HepG2 (cell line): Measurements from ENCODE around the gene MXRA8. TPM values are rescaled to one million over a fixed set of nuclear protein-coding genes. Genes with fewer than 3 reads are reported as not detected.
A peak's percentile ranks its signal among the peaks of the same experiment; 100 is the strongest.

Experiments used
- ARID3A ChIP-seq: IDR thresholded peaks from 2 replicates; pipeline ENCODE4 v1.6.1; 2012; ENCODE audit warnings: low read depth, low read length, improper control_type of control experiment
- ASH2L ChIP-seq: fragments of 300-600, 200-600 bp; sonication (generic); IDR thresholded peaks from 2 replicates; pipeline ENCODE4 v1.7.0; 2017; ENCODE audit warnings: low read depth, mild to moderate bottlenecking, moderate library complexity, mixed read lengths, low read length; ENCODE audit not compliant: insufficient read length
- ATRX ChIP-seq: sonication (generic); formaldehyde crosslinking; IDR thresholded peaks from 2 replicates; pipeline ENCODE4 v1.4.0; 2020; ENCODE audit warnings: missing genetic modification reagents, borderline replicate concordance
- MLLT10 ChIP-seq: sonication (generic); formaldehyde crosslinking; IDR thresholded peaks from 2 replicates; pipeline ENCODE4 v1.4.0; 2020; ENCODE audit warnings: missing genetic modification reagents
- MTA3 ChIP-seq: sonication (generic); formaldehyde crosslinking; IDR thresholded peaks from 2 replicates; pipeline ENCODE4 v1.4.0; 2020; ENCODE audit warnings: missing genetic modification reagents
- NCOA2 ChIP-seq: sonication (generic); formaldehyde crosslinking; IDR thresholded peaks from 2 replicates; pipeline ENCODE4 v1.8.0; 2022; ENCODE audit warnings: inconsistent platforms
- REXO4 ChIP-seq: sonication (generic); formaldehyde crosslinking; IDR thresholded peaks from 2 replicates; pipeline ENCODE4 v1.8.0; 2022; ENCODE audit warnings: missing genetic modification reagents, mild to moderate bottlenecking, borderline replicate concordance
- UBTF ChIP-seq: sonication (generic); formaldehyde crosslinking; IDR thresholded peaks from 2 replicates; pipeline ENCODE4 v1.4.0; 2020; ENCODE audit warnings: mild to moderate bottlenecking, missing genetic modification reagents
- XRCC5 ChIP-seq: fragments of 200-400 bp; formaldehyde crosslinking; optimal IDR thresholded peaks from 2 replicates; pipeline ENCODE3; 2017; ENCODE audit warnings: mild to moderate bottlenecking, low read length
- ZBTB38 ChIP-seq: sonication (generic); formaldehyde crosslinking; IDR thresholded peaks from 2 replicates; pipeline ENCODE4 v1.5.1; 2020; ENCODE audit warnings: mild to moderate bottlenecking, missing genetic modification reagents
- ZFY ChIP-seq: sonication (generic); formaldehyde crosslinking; IDR thresholded peaks from 2 replicates; pipeline ENCODE4 v1.4.0; 2020; ENCODE audit warnings: missing genetic modification reagents
- ZNF263 ChIP-seq: sonication (generic); formaldehyde crosslinking; IDR thresholded peaks from 2 replicates; pipeline ENCODE4 v1.4.0; 2020; ENCODE audit warnings: missing genetic modification reagents
- ZNF264 ChIP-seq: sonication (generic); formaldehyde crosslinking; IDR thresholded peaks from 2 replicates; pipeline ENCODE4 v1.4.0; 2020; ENCODE audit warnings: missing genetic modification reagents
- ZNF326 ChIP-seq: sonication (generic); formaldehyde crosslinking; IDR thresholded peaks from 2 replicates; pipeline ENCODE4 v1.4.0; 2020; ENCODE audit warnings: missing genetic modification reagents, borderline replicate concordance
- ZNF329 ChIP-seq: sonication (generic); formaldehyde crosslinking; IDR thresholded peaks from 2 replicates; pipeline ENCODE4 v1.9.0; 2021; ENCODE audit warnings: low read depth, mild to moderate bottlenecking, missing genetic modification reagents
- ZNF460 ChIP-seq: sonication (generic); formaldehyde crosslinking; IDR thresholded peaks from 2 replicates; pipeline ENCODE4 v1.5.1; 2020; ENCODE audit warnings: missing genetic modification reagents, mild to moderate bottlenecking, borderline replicate concordance
- ZSCAN31 ChIP-seq: sonication (generic); formaldehyde crosslinking; IDR thresholded peaks from 2 replicates; pipeline ENCODE4 v1.5.0; 2020; ENCODE audit warnings: low read depth, mild to moderate bottlenecking, missing genetic modification reagents
- polyA plus RNA-seq, 8 experiments: library from polyadenylated mRNA; depleted of rRNA in 3 of 8; stranded (reverse) in 7 of 8; unstranded in 1 of 8; fragments of >200 nt; fragmentation: Illumina TruSeq in 4 of 8; extraction: Trizol in 4 of 8; gene quantifications; 2 replicates each; pipeline versions ENCODE4 v1.2.1 to v1.2.3, GENCODE V29; 2011 to 2016; ENCODE audit warnings: low read depth in 4 of 8, missing spikeins in 1 of 8, mixed read lengths in 1 of 8; ENCODE audit not compliant: insufficient read depth in 1 of 8
- total RNA-seq, 5 experiments: library from RNA; depleted of rRNA; stranded (reverse); fragments of >200 nt; fragmentation: Illumina TruSeq; extraction: Trizol; gene quantifications; 2 replicates each; pipeline ENCODE4 v1.2.3, GENCODE V29; 2016; ENCODE audit warnings: low read depth in 1 of 5
- TF ChIP-seq, protein P1 (sequence below): sonication (generic); formaldehyde crosslinking; IDR thresholded peaks from 2 replicates; pipeline ENCODE4 v1.4.0; 2020; ENCODE audit warnings: missing genetic modification reagents, borderline replicate concordance
- TF ChIP-seq, protein P2 (sequence below): sonication (generic); formaldehyde crosslinking; IDR thresholded peaks from 2 replicates; pipeline ENCODE4 v1.8.0; 2022; ENCODE audit warnings: mild to moderate bottlenecking, missing genetic modification reagents, borderline replicate concordance

The MXRA8 gene
- total and polyA plus RNA-seq, 2 of the 13 experiments (the other 11 are each of a cell fraction or from before 2014, with no cell fraction given): 19.8 to 44.8 TPM

DNA sequence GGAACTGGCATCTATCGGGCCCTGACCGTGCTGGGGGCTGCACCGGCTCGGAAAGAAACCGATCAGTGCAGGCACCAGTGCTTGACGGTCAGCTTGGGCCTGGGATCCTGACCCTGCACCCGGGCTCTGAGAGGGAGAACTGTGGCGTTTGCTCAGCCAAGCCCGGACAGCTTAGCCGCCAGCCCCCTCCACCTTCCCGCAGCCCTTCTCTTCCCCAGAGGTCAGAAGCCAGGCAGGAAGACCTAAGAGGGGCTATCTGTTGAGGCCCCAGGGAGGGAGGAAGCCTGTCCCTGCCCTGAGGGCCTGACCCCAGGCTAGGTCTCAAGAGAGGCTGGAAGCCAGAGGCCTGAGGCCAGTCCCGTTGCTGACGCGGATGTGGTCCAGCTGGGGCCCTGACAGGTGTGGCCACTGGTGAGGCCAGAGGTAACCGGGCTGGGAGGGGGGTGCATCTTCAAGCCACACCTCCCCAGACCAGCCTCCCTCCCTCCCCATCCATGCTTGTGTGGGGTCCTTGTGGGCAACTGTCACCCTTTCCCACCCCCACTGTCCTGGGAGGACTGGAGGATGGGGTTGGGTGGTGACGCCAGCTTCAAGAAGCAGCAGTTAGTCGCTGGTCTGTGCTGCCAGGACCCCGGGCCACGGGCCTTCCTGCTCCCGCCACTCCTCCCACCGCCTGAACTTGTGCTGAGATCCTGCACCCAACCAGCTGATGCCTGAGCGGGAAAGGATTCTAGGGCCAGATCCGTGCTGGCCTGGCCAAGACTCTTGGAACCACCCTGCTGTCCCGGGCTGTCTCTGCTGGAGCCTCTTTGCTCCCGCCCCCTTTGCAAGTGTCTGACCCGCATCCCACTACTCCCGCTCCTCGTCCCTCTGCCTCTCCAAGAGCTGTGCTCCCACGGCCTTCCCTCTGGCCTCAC lies 6.6 kb downstream of the MXRA8 start (continued):
- no peak for TF ChIP-seq ZNF460
- no peak for TF ChIP-seq XRCC5
- TF ChIP-seq, protein P1, sequence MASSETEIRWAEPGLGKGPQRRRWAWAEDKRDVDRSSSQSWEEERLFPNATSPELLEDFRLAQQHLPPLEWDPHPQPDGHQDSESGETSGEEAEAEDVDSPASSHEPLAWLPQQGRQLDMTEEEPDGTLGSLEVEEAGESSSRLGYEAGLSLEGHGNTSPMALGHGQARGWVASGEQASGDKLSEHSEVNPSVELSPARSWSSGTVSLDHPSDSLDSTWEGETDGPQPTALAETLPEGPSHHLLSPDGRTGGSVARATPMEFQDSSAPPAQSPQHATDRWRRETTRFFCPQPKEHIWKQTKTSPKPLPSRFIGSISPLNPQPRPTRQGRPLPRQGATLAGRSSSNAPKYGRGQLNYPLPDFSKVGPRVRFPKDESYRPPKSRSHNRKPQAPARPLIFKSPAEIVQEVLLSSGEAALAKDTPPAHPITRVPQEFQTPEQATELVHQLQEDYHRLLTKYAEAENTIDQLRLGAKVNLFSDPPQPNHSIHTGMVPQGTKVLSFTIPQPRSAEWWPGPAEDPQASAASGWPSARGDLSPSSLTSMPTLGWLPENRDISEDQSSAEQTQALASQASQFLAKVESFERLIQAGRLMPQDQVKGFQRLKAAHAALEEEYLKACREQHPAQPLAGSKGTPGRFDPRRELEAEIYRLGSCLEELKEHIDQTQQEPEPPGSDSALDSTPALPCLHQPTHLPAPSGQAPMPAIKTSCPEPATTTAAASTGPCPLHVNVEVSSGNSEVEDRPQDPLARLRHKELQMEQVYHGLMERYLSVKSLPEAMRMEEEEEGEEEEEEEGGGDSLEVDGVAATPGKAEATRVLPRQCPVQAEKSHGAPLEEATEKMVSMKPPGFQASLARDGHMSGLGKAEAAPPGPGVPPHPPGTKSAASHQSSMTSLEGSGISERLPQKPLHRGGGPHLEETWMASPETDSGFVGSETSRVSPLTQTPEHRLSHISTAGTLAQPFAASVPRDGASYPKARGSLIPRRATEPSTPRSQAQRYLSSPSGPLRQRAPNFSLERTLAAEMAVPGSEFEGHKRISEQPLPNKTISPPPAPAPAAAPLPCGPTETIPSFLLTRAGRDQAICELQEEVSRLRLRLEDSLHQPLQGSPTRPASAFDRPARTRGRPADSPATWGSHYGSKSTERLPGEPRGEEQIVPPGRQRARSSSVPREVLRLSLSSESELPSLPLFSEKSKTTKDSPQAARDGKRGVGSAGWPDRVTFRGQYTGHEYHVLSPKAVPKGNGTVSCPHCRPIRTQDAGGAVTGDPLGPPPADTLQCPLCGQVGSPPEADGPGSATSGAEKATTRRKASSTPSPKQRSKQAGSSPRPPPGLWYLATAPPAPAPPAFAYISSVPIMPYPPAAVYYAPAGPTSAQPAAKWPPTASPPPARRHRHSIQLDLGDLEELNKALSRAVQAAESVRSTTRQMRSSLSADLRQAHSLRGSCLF: no peak
- TF ChIP-seq MLLT10 (CRISPR knock-in tag): no peak
- no peak for TF ChIP-seq ZNF326 (CRISPR knock-in tag)
- peak; percentile 67 for TF ChIP-seq ZNF263
- no peak for TF ChIP-seq ASH2L
- TF ChIP-seq ZSCAN31: no peak
- TF ChIP-seq ATRX (CRISPR knock-in tag): no peak
- TF ChIP-seq, protein P2, sequence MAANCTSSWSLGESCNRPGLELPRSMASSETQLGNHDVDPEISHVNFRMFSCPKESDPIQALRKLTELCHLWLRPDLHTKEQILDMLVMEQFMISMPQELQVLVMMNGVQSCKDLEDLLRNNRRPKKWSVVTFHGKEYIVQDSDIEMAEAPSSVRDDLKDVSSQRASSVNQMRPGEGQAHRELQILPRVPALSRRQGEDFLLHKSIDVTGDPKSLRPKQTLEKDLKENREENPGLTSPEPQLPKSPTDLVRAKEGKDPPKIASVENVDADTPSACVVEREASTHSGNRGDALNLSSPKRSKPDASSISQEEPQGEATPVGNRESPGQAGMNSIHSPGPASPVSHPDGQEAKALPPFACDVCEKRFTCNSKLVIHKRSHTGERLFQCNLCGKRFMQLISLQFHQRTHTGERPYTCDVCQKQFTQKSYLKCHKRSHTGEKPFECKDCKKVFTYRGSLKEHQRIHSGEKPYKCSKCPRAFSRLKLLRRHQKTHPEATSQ (CRISPR knock-in tag): no peak
- no peak for TF ChIP-seq MTA3 (CRISPR knock-in tag)
- TF ChIP-seq NCOA2 (CRISPR knock-in tag): no peak
- peak; percentile 29; the same call in 1 of the 2 replicates for TF ChIP-seq ZFY (CRISPR knock-in tag)
- TF ChIP-seq UBTF (CRISPR knock-in tag): 0 out of 2 replicates have a peak, but pooled peaks have one; percentile 17
- TF ChIP-seq ARID3A: no peak
- TF ChIP-seq ZNF329 (CRISPR knock-in tag): no peak
- peak; percentile 82 for TF ChIP-seq ZBTB38 (CRISPR knock-in tag)
- no peak for TF ChIP-seq REXO4 (CRISPR knock-in tag)
- TF ChIP-seq ZNF264 (CRISPR knock-in tag): no peak
